ENCODE results near the gene UAP1L1. TPM values are rescaled to one million over a fixed set of nuclear protein-coding genes. Genes with fewer than 3 reads are reported as not detected.

UAP1L1 gene
- polyA plus RNA-seq, 1 donor (not counting 4 experiments of a cell fraction or from before 2014, with no cell fraction given) = 2.7 TPM

GRCh38 chr9:137095664-137096517 lies 18.6 kb downstream of the UAP1L1 start:
- H4K20me1 ChIP-seq (ENCODE audit: control insufficient read depth, extremely low read depth, insufficient read depth, low read length) = no peaks in the 10 kb centered on the region
- H3K27ac ChIP-seq (ENCODE audit: control insufficient read depth, insufficient read depth, low read length) = no peak overlapping the region
- no peaks in the 10 kb centered on the region for H3K27me3 ChIP-seq (ENCODE audit: control insufficient read depth, extremely low read depth, insufficient read depth, low read length)
- peaks cover 18 to 27% of the 10 kb centered on the region in 2 experiments for H3K36me3 ChIP-seq (ENCODE audit: control insufficient read depth in 2 of 2, extremely low read depth in 1 of 2, insufficient read depth in 2 of 2, low read length in 2 of 2)
- dilution Hi-C loops (cut with MboI; ENCODE audit: extremely low pct_ligation_motif_present, low sequenced_read_pairs) = no loop called here
- no peaks in the 10 kb centered on the region for H3K9me1 ChIP-seq (ENCODE audit: control insufficient read depth, extremely low read depth, insufficient read depth, low read length)
- FAIRE-seq = no peak
- H3K4me2 ChIP-seq (ENCODE audit: control insufficient read depth, extremely low read depth, insufficient read depth, low read depth, low read length) = no peak overlapping the region
- no peaks in the 10 kb centered on the region for H3K79me2 ChIP-seq (ENCODE audit: control insufficient read depth, insufficient read depth, low read length)
- H2AFZ ChIP-seq (ENCODE audit: control insufficient read depth, low read length) = no peak overlapping the region
- H3K9me3 ChIP-seq (ENCODE audit: control insufficient read depth, low read depth, low read length) = no peaks in the 10 kb centered on the region
- no peak overlapping the region for H3K4me3 ChIP-seq (ENCODE audit: control insufficient read depth in 2 of 3, extremely low read depth in 1 of 3, insufficient read depth in 2 of 3, low read depth in 1 of 3, low read length in 3 of 3)
- H3K4me1 ChIP-seq (ENCODE audit: control insufficient read depth, extremely low read depth, insufficient read depth, low read length) = no peaks in the 10 kb centered on the region
- DNase-seq (ENCODE audit: low read depth, low spot score) = no peak
- no peak overlapping the region for H3K9ac ChIP-seq (ENCODE audit: control insufficient read depth, extremely low read depth, insufficient read depth, low read length)
- TF ChIP-seq EZH2 (IDR thresholded peaks at IDR 0.05; ENCODE audit: low read length) = no peak
- peak in 1 of 3 experiments; percentile 40 for TF ChIP-seq CTCF (optimal IDR thresholded peaks at IDR 0.05 in 1 of 3, IDR thresholded peaks at IDR 0.05 in 1 of 3, conservative IDR thresholded peaks at IDR 0.05 in 1 of 3; ENCODE audit: extremely low read depth in 1 of 3, insufficient read depth in 2 of 3, low read length in 3 of 3)

GRCh38 chr9:137096785-137097546 lies 19.6 kb downstream of the UAP1L1 start:
- TF ChIP-seq EZH2 (IDR thresholded peaks at IDR 0.05; ENCODE audit: low read length) = no peak
- no peak for TF ChIP-seq CTCF (optimal IDR thresholded peaks at IDR 0.05 in 1 of 3, IDR thresholded peaks at IDR 0.05 in 1 of 3, conservative IDR thresholded peaks at IDR 0.05 in 1 of 3; ENCODE audit: extremely low read depth in 1 of 3, insufficient read depth in 2 of 3, low read length in 3 of 3)
- H3K36me3 ChIP-seq (ENCODE audit: control insufficient read depth in 2 of 2, extremely low read depth in 1 of 2, insufficient read depth in 2 of 2, low read length in 2 of 2) = peaks cover 22 to 37% of the 10 kb centered on the region in 2 experiments
- H4K20me1 ChIP-seq (ENCODE audit: control insufficient read depth, extremely low read depth, insufficient read depth, low read length) = no peaks in the 10 kb centered on the region

More at GRCh38 chr9:137096785-137097546, 19.6 kb downstream of the UAP1L1 start:
- H3K4me2 ChIP-seq (ENCODE audit: control insufficient read depth, extremely low read depth, insufficient read depth, low read depth, low read length) = no peak overlapping the region
- no peak overlapping the region for H3K27ac ChIP-seq (ENCODE audit: control insufficient read depth, insufficient read depth, low read length)
- no peak overlapping the region for H2AFZ ChIP-seq (ENCODE audit: control insufficient read depth, low read length)
- dilution Hi-C loops (cut with MboI; ENCODE audit: extremely low pct_ligation_motif_present, low sequenced_read_pairs) = no loop called here
- H3K27me3 ChIP-seq (ENCODE audit: control insufficient read depth, extremely low read depth, insufficient read depth, low read length) = no peaks in the 10 kb centered on the region
- no peaks in the 10 kb centered on the region for H3K9me1 ChIP-seq (ENCODE audit: control insufficient read depth, extremely low read depth, insufficient read depth, low read length)
- peaks cover 2% of the 10 kb centered on the region for H3K9me3 ChIP-seq (ENCODE audit: control insufficient read depth, low read depth, low read length)
- DNase-seq (ENCODE audit: low read depth, low spot score) = no peak
- H3K4me1 ChIP-seq (ENCODE audit: control insufficient read depth, extremely low read depth, insufficient read depth, low read length) = no peaks in the 10 kb centered on the region
- FAIRE-seq = no peak
- no peak overlapping the region for H3K4me3 ChIP-seq (ENCODE audit: control insufficient read depth in 2 of 3, extremely low read depth in 1 of 3, insufficient read depth in 2 of 3, low read depth in 1 of 3, low read length in 3 of 3)
- no peaks in the 10 kb centered on the region for H3K79me2 ChIP-seq (ENCODE audit: control insufficient read depth, insufficient read depth, low read length)
- no peak overlapping the region for H3K9ac ChIP-seq (ENCODE audit: control insufficient read depth, extremely low read depth, insufficient read depth, low read length)

Measured in keratinocyte (primary cell).